Kidney (tissue), 14 donors: ENCODE data around the gene CCDC197. TPM values are rescaled to one million over a fixed set of nuclear protein-coding genes. Genes with fewer than 3 reads are reported as not detected.

ENCODE experiments used
- DNase-seq, 5 donors: peaks; one replicate each; pipeline ENCODE4 v3.0.0-alpha.2; 2013 to 2020
- FAIRE-seq: peaks from 2 replicates; lab custom pipeline; 2012; peaks lifted over from hg19 to GRCh38; lab: Jason Lieb, UNC
- H3K27ac ChIP-seq, 2 donors: one replicate each; pipeline ENCODE4 v1.7.0; 2013; ENCODE audit warnings: low read depth in 2 of 2, low read length in 2 of 2, inconsistent platforms in 1 of 2
- H3K27me3 ChIP-seq: one replicate; pipeline ENCODE4 v1.7.1; 2013; ENCODE audit warnings: low read length, inconsistent platforms; ENCODE audit not compliant: control insufficient read depth, insufficient read depth
- H3K36me3 ChIP-seq, 3 donors: one replicate each; pipeline versions ENCODE4 v1.7.0 to v1.7.1; 2013; ENCODE audit warnings: low read length in 3 of 3, control low read depth in 1 of 3, inconsistent platforms in 1 of 3; ENCODE audit not compliant: insufficient read depth in 3 of 3, control insufficient read depth in 2 of 3
- H3K4me1 ChIP-seq, 3 donors: one replicate each; pipeline versions ENCODE4 v1.7.0 to v1.7.1; 2013; ENCODE audit warnings: low read length in 3 of 3, inconsistent platforms in 1 of 3, low read depth in 1 of 3; ENCODE audit not compliant: control insufficient read depth in 2 of 3, insufficient read depth in 2 of 3
- H3K4me3 ChIP-seq, 3 donors: one replicate each; pipeline versions ENCODE4 v1.7.0 to v1.8.1; 2013; ENCODE audit warnings: low read length in 3 of 3, control low read depth in 1 of 3, inconsistent platforms in 1 of 3
- H3K9ac ChIP-seq, 3 donors: one replicate each; pipeline versions ENCODE4 v1.7.0 to v1.7.1; 2013; ENCODE audit warnings: low read length in 3 of 3, control low read depth in 1 of 3, inconsistent platforms in 1 of 3
- H3K9me3 ChIP-seq, 3 donors: one replicate each; pipeline versions ENCODE4 v1.7.0 to v1.7.1; 2013; ENCODE audit warnings: low read length in 3 of 3, control low read depth in 1 of 3, inconsistent platforms in 1 of 3; ENCODE audit not compliant: control insufficient read depth in 2 of 3, insufficient read depth in 1 of 3
- CTCF ChIP-seq: IDR thresholded peaks from 3 replicates; pipeline ENCODE4 v1.5.1; 2012; ENCODE audit warnings: mild to moderate bottlenecking, moderate library complexity, borderline replicate concordance; ENCODE audit not compliant: insufficient read depth; ENCODE audit errors: extremely low read depth
- intact Hi-C: fragments of 100-400 bp; cut with DNase I; formaldehyde crosslinking; loops from one replicate; pipeline ENCODE4 v1.11.1; 2022
- microRNA-seq: library from miRNA; unstranded; fragments of <30 nt; microRNA quantifications from one replicate; pipeline ENCODE4 v1.2.0, GENCODE V29; 2020
- polyA plus RNA-seq: library from polyadenylated mRNA; stranded (reverse); fragments of 350-450 nt; fragmentation: Illumina TruSeq; extraction: RNeasy Lipid Tissue Mini Kit (QIAGEN cat#74804); gene quantifications from one replicate; pipeline ENCODE4 v1.2.3, GENCODE V29; 2014; ENCODE audit warnings: low read depth, low replicate concordance; ENCODE audit not compliant: insufficient read depth
- total RNA-seq: library from RNA; stranded (reverse); fragmentation: NEBNext Ultra II Directional; extraction: Animal tissue kit (Norgen Biotek cat#: 25700); gene quantifications from one replicate; pipeline ENCODE4 v1.2.1, GENCODE V29; 2021
- donor health status: control.
- donor health status: control.
- donor health status: control.
- donor health status: control.
- donor health status: control.
- donor health status: DM: yes; HTN: yes; CAD: no.
- donor health status: Normal renal cell carcinoma (clear cell type).

The CCDC197 gene
- total and polyA plus RNA-seq, 2 donors from 2014 or later: not detected

- FAIRE-seq (no peak), DNase-seq (no peak)
- Histone ChIP-seq H3K4me1 (peaks cover 0 to 15% (median 13%) of the 10 kb centered on the region in 3 donors), H3K36me3 (peaks cover 10 to 77% (median 56%) of the 10 kb centered on the region in 3 donors), H3K9ac (no peak overlapping the region), H3K27ac (no peak overlapping the region), H3K9me3 (no peaks in the 10 kb centered on the region), H3K27me3 (no peaks in the 10 kb centered on the region), H3K4me3 (no peak overlapping the region)
- TF ChIP-seq CTCF: no peak
- intact Hi-C loops: no loop called here
Measured at GRCh38 chr14:94058128-94058673, 61.1 kb downstream of the CCDC197 start.

Small RNA genes lying within 50 kb of the gene (microRNA-seq; reads per million reads assigned to microRNA genes)
- gene MIR4506: not detected

Other genes starting within 250 kb of the CCDC197 start
- 1.7 TPM for gene PRIMA1, start 208.8 kb upstream of the CCDC197 start, total RNA-seq
- 1.0 TPM for gene PRIMA1, start 208.8 kb upstream of the CCDC197 start, polyA plus RNA-seq
- not detected for gene FAM181A, start 70.0 kb upstream of the CCDC197 start, total RNA-seq
- gene FAM181A, start 70.0 kb upstream of the CCDC197 start, polyA plus RNA-seq: not detected
- gene ASB2, start 20.7 kb upstream of the CCDC197 start, total RNA-seq: 3.7 TPM
- 0.97 TPM for gene ASB2, start 20.7 kb upstream of the CCDC197 start, polyA plus RNA-seq
- 1.1 TPM for gene OTUB2, start 29.0 kb downstream of the CCDC197 start, total RNA-seq
- gene OTUB2, start 29.0 kb downstream of the CCDC197 start, polyA plus RNA-seq: 1.6 TPM
- gene DDX24, start 83.9 kb downstream of the CCDC197 start, total RNA-seq: 193 TPM
- gene DDX24, start 83.9 kb downstream of the CCDC197 start, polyA plus RNA-seq: 139 TPM
- 22.5 TPM for gene IFI27L1, start 84.0 kb downstream of the CCDC197 start, total RNA-seq
- gene IFI27L1, start 84.0 kb downstream of the CCDC197 start, polyA plus RNA-seq: 30.6 TPM
- gene IFI27, start 113.4 kb downstream of the CCDC197 start, total RNA-seq: 143 TPM
- gene IFI27, start 113.4 kb downstream of the CCDC197 start, polyA plus RNA-seq: 356 TPM
- gene IFI27L2, start 132.3 kb downstream of the CCDC197 start, total RNA-seq: 28.2 TPM
- gene IFI27L2, start 132.3 kb downstream of the CCDC197 start, polyA plus RNA-seq: 223 TPM
- gene PPP4R4, start 177.0 kb downstream of the CCDC197 start, total RNA-seq: 0.47 TPM
- not detected for gene PPP4R4, start 177.0 kb downstream of the CCDC197 start, polyA plus RNA-seq